GM23338 (cell line): ENCODE measurements around the gene TPPP3. TPM values are rescaled to one million over a fixed set of nuclear protein-coding genes. Genes with fewer than 3 reads are reported as not detected.
A peak's percentile ranks its signal among the peaks of the same experiment; 100 is the strongest.

ENCODE experiments used
- ATAC-seq: fragments of 200-7000 bp; cut with Tn5 transposase; 3 replicates; pipeline ENCODE4 v1.9.1; 2020
- DNase-seq: peaks from one replicate; pipeline ENCODE4 v3.0.0-alpha.2; 2015; ENCODE audit warnings: low spot score
- H2AFZ ChIP-seq: fragments of 200-600 bp; sonication (generic); 2 replicates; pipeline ENCODE4 v1.8.0; 2016; ENCODE audit warnings: antibody characterized with exemption, mild to moderate bottlenecking, moderate library complexity
- H3F3A ChIP-seq: fragments of 200-600 bp; sonication (generic); replicated peaks from 2 replicates; pipeline ENCODE4 v1.8.0; 2017; ENCODE audit warnings: antibody characterized with exemption, mixed run types, low read depth
- H3K27ac ChIP-seq: fragments of 200-600 bp; sonication (generic); 2 replicates; pipeline ENCODE4 v1.6.1; 2016; ENCODE audit warnings: low read depth
- H3K27me3 ChIP-seq: fragments of 200-600 bp; sonication (generic); 2 replicates; pipeline ENCODE4 v1.8.0; 2016; ENCODE audit warnings: mild to moderate bottlenecking, mixed run types, moderate library complexity; ENCODE audit not compliant: insufficient read depth
- H3K36me3 ChIP-seq: fragments of 200-600 bp; sonication (generic); 2 replicates; pipeline ENCODE4 v1.8.0; 2016; ENCODE audit warnings: mild to moderate bottlenecking; ENCODE audit not compliant: insufficient read depth
- H3K4me1 ChIP-seq: fragments of 200-600 bp; sonication (generic); 2 replicates; pipeline ENCODE4 v1.8.0; 2016; ENCODE audit warnings: mild to moderate bottlenecking, moderate library complexity; ENCODE audit not compliant: insufficient read depth
- H3K4me2 ChIP-seq: fragments of 200-600 bp; sonication (generic); 2 replicates; pipeline ENCODE4 v1.7.1; 2017; ENCODE audit warnings: mixed run types
- H3K4me3 ChIP-seq: fragments of 200-600 bp; sonication (generic); 2 replicates; pipeline ENCODE4 v1.6.1; 2016; ENCODE audit warnings: mixed run types
- H3K79me2 ChIP-seq: fragments of 200-600 bp; sonication (generic); replicated peaks from 2 replicates; pipeline ENCODE4 v1.8.0; 2017; ENCODE audit warnings: mild to moderate bottlenecking; ENCODE audit not compliant: insufficient read depth
- H3K9me2 ChIP-seq: fragments of 200-600 bp; sonication (generic); 2 replicates; pipeline ENCODE4 v1.8.0; 2017; ENCODE audit not compliant: insufficient read depth
- H4K20me1 ChIP-seq: fragments of 200-600 bp; sonication (generic); replicated peaks from 2 replicates; pipeline ENCODE4 v1.8.0; 2017; ENCODE audit warnings: mild to moderate bottlenecking; ENCODE audit not compliant: insufficient read depth
- H3K27ac Mint-ChIP-seq: 2 replicates; pipeline ENCODE4 v1.8.0; 2020; ENCODE audit warnings: inconsistent platforms, mild to moderate bottlenecking, moderate library complexity, mixed read lengths
- H3K27me3 Mint-ChIP-seq: 3 replicates; pipeline ENCODE4 v1.8.0; 2022; ENCODE audit warnings: low read depth, mild to moderate bottlenecking, moderate library complexity, mixed read lengths, inconsistent platforms; ENCODE audit not compliant: insufficient read depth, poor library complexity
- H3K36me3 Mint-ChIP-seq: 3 replicates; pipeline ENCODE4 v1.8.0; 2021; ENCODE audit warnings: low read depth, mild to moderate bottlenecking, inconsistent platforms, moderate library complexity, mixed read lengths
- H3K4me1 Mint-ChIP-seq: 3 replicates; pipeline ENCODE4 v1.8.0; 2020; ENCODE audit warnings: mild to moderate bottlenecking, inconsistent platforms, mixed read lengths
- H3K4me3 Mint-ChIP-seq: 3 replicates; pipeline ENCODE4 v1.8.0; 2021; ENCODE audit warnings: moderate library complexity, mild to moderate bottlenecking, inconsistent platforms, mixed read lengths
- H3K9me3 Mint-ChIP-seq: 3 replicates; pipeline ENCODE4 v1.8.0; 2020; ENCODE audit warnings: moderate library complexity, mild to moderate bottlenecking, inconsistent platforms, mixed read lengths
- CTCF ChIP-seq, 2 experiments: fragments of 200-600 bp in 1 of 2; sonication (generic) in 1 of 2; conservative IDR thresholded peaks; 2 replicates each; pipeline versions ENCODE4 v1.5.1 to v1.6.1; 2016 to 2017; ENCODE audit warnings: antibody characterized with exemption in 2 of 2, low read depth in 2 of 2, mild to moderate bottlenecking in 2 of 2, moderate library complexity in 1 of 2
- EZH2 ChIP-seq: fragments of 200-600 bp; sonication (generic); IDR thresholded peaks from one replicate; pipeline ENCODE4 v1.8.0; 2017; ENCODE audit warnings: antibody characterized with exemption, mild to moderate bottlenecking, low read depth; ENCODE audit not compliant: unreplicated experiment
- NANOG ChIP-seq: IDR thresholded peaks from 2 replicates; pipeline ENCODE4 v1.6.1; 2016; ENCODE audit warnings: antibody characterized with exemption, borderline replicate concordance
- REST ChIP-seq: IDR thresholded peaks from one replicate; pipeline ENCODE4 v1.6.1; 2018; ENCODE audit warnings: antibody characterized with exemption; ENCODE audit not compliant: unreplicated experiment
- ZNF462 ChIP-seq: fragments of 250-450 bp; sonication (Bioruptor Pico); IDR thresholded peaks from 2 replicates; pipeline ENCODE4 v1.5.0; 2020; ENCODE audit warnings: mild to moderate bottlenecking, moderate library complexity
- polyA plus RNA-seq: library from polyadenylated mRNA; unstranded; fragments of >200 nt; fragmentation: Nextera tagmentation; extraction: Ambion mirVana; gene quantifications from 2 replicates; pipeline ENCODE4 v1.2.1, GENCODE V29; 2016
- total RNA-seq: library from RNA; depleted of rRNA; stranded (reverse); fragments of >200 nt; shearing (Covaris generic); gene quantifications from 2 replicates; pipeline ENCODE4 v1.2.3, GENCODE V29; 2014

TPPP3 gene
- total and polyA plus RNA-seq, 2 experiments from 2014 or later = 0.26 to 0.28 TPM

GRCh38 chr16:67428146-67428731 is 34.9 kb upstream of the TPPP3 start:
- ATAC-seq (peak; percentile 63), DNase-seq (peak; percentile 94)
- 0 out of 2 replicates have a peak, but pooled peaks cover 6% of the 10 kb centered on the region for H3F3A ChIP-seq
- H3K36me3 ChIP-seq = no peaks in the 10 kb centered on the region
- H3K9me3 Mint-ChIP-seq = peaks cover 3% of the 10 kb centered on the region; the same call in 2 of the 3 replicates
- H3K9me2 ChIP-seq = no peaks in the 10 kb centered on the region
- peaks cover 68% of the 10 kb centered on the region for H3K4me1 Mint-ChIP-seq
- H3K4me3 ChIP-seq = no peak overlapping the region
- H3K27me3 ChIP-seq = peaks cover 23% of the 10 kb centered on the region
- no peaks in the 10 kb centered on the region for H4K20me1 ChIP-seq
- no peak overlapping the region for H3K27ac ChIP-seq
- no peak overlapping the region for H2AFZ ChIP-seq
- H3K36me3 Mint-ChIP-seq = peaks cover 10% of the 10 kb centered on the region
- peaks cover 51% of the 10 kb centered on the region for H3K4me1 ChIP-seq
- peak overlapping the region; percentile 90 for H3K4me2 ChIP-seq
- H3K27me3 Mint-ChIP-seq = peaks cover 42% of the 10 kb centered on the region
- H3K79me2 ChIP-seq = no peaks in the 10 kb centered on the region
- H3K4me3 Mint-ChIP-seq = no peak overlapping the region; the same call in 2 of the 3 replicates
- H3K27ac Mint-ChIP-seq = no peak overlapping the region
- TF ChIP-seq NANOG (no peak), CTCF (conservative IDR thresholded peaks at IDR 0.05; ENCODE audit: low read depth in 2 of 2) (peak; percentile 74 to 97), EZH2 (no peak), REST (no peak)

- Histone ChIP-seq H3K27me3 (peaks cover 23% of the 10 kb centered on the region), H3F3A (0 out of 2 replicates have a peak, but pooled peaks cover 6% of the 10 kb centered on the region), H2AFZ (no peak overlapping the region), H3K4me3 (no peak overlapping the region), H3K27ac (no peak overlapping the region), H3K9me2 (no peaks in the 10 kb centered on the region), H4K20me1 (no peaks in the 10 kb centered on the region), H3K4me1 (peaks cover 53% of the 10 kb centered on the region), H3K79me2 (no peaks in the 10 kb centered on the region), H3K36me3 (no peaks in the 10 kb centered on the region), H3K4me2 (no peak overlapping the region)
- peak overlapping the region; percentile 50; the same call in 1 of the 2 replicates for H3K27ac Mint-ChIP-seq
- no peak for ATAC-seq
- peaks cover 7% of the 10 kb centered on the region; the same call in 2 of the 3 replicates for H3K36me3 Mint-ChIP-seq
- H3K27me3 Mint-ChIP-seq = peaks cover 44% of the 10 kb centered on the region
- TF ChIP-seq ZNF462 (CRISPR knock-in tag) = no peak
- H3K9me3 Mint-ChIP-seq = no peaks in the 10 kb centered on the region; the same call in 2 of the 3 replicates
- H3K4me3 Mint-ChIP-seq = peak overlapping the region; percentile 2; the same call in 1 of the 3 replicates
- peaks cover 67% of the 10 kb centered on the region for H3K4me1 Mint-ChIP-seq
- no peak for DNase-seq
Observed at GRCh38 chr16:67426950-67427349, 33.7 kb upstream of the TPPP3 start.
